Colonic mucosa (tissue), 4 donors: ENCODE results near the gene EVA1C. TPM values are rescaled to one million over a fixed set of nuclear protein-coding genes. Genes with fewer than 3 reads are reported as not detected.
"Not testable (repeated sequence)": the region's sequence is repeated elsewhere in the genome, so short reads cannot be mapped to it uniquely, and the experiment has no call there.

ENCODE experiments used
- DNase-seq: peaks from one replicate; pipeline ENCODE4 v3.0.0-alpha.2; 2020
- H3K27ac ChIP-seq: fragments of 200-600 bp; one replicate; pipeline ENCODE4 v1.8.0; 2021
- H3K27me3 ChIP-seq: fragments of 200-600 bp; one replicate; pipeline ENCODE4 v1.8.0; 2021
- H3K36me3 ChIP-seq: fragments of 200-600 bp; one replicate; pipeline ENCODE4 v1.8.0; 2021
- H3K4me1 ChIP-seq: fragments of 200-600 bp; one replicate; pipeline ENCODE4 v1.8.0; 2021; ENCODE audit warnings: mild to moderate bottlenecking
- H3K4me3 ChIP-seq: fragments of 200-600 bp; one replicate; pipeline ENCODE4 v1.8.0; 2021
- H3K9ac ChIP-seq, 2 donors: one replicate each; pipeline ENCODE4 v1.7.0; 2013; ENCODE audit warnings: control low read depth in 2 of 2, low read depth in 2 of 2, low read length in 2 of 2
- H3K9me3 ChIP-seq: fragments of 200-600 bp; one replicate; pipeline ENCODE4 v1.8.0; 2021
- intact Hi-C: fragments of 100-400 bp; cut with DNase I; formaldehyde crosslinking; loops from one replicate; pipeline ENCODE4 v1.14.1; 2022
- total RNA-seq, 2 donors: library from RNA; stranded (reverse); fragmentation: NEBNext Ultra II Directional in 1 of 2; extraction: Animal tissue kit (Norgen Biotek cat#: 25700) in 1 of 2; gene quantifications; one replicate each; pipeline ENCODE4 v1.2.1, GENCODE V29; 2021
- TF ChIP-seq, protein P1 (sequence below): fragments of 200-600 bp; IDR thresholded peaks from one replicate; pipeline ENCODE4 v1.8.0; 2022; ENCODE audit warnings: antibody characterized with exemption, mild to moderate bottlenecking
- donor health status: healthy.
- donor health status: DM: no; HTN: no; CAD: no.
- donor health status: DM: no; HTN: no; CAD: no.

Gene EVA1C
- total RNA-seq, 2 donors from 2014 or later: 7.3 to 9.9 TPM

GRCh38 chr21:32383812-32384211 lies 28.7 kb upstream of the EVA1C start:
- H3K9me3 ChIP-seq: no peaks in the 10 kb centered on the region
- TF ChIP-seq, protein P1, sequence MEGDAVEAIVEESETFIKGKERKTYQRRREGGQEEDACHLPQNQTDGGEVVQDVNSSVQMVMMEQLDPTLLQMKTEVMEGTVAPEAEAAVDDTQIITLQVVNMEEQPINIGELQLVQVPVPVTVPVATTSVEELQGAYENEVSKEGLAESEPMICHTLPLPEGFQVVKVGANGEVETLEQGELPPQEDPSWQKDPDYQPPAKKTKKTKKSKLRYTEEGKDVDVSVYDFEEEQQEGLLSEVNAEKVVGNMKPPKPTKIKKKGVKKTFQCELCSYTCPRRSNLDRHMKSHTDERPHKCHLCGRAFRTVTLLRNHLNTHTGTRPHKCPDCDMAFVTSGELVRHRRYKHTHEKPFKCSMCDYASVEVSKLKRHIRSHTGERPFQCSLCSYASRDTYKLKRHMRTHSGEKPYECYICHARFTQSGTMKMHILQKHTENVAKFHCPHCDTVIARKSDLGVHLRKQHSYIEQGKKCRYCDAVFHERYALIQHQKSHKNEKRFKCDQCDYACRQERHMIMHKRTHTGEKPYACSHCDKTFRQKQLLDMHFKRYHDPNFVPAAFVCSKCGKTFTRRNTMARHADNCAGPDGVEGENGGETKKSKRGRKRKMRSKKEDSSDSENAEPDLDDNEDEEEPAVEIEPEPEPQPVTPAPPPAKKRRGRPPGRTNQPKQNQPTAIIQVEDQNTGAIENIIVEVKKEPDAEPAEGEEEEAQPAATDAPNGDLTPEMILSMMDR: no peak
- DNase-seq: no peak
- intact Hi-C loops: no loop called here
- H3K9ac ChIP-seq: no peak overlapping the region
- H3K4me1 ChIP-seq: no peaks in the 10 kb centered on the region
- peaks cover 9% of the 10 kb centered on the region for H3K36me3 ChIP-seq
- no peak overlapping the region for H3K27ac ChIP-seq
- no peaks in the 10 kb centered on the region for H3K27me3 ChIP-seq
- no peak overlapping the region for H3K4me3 ChIP-seq

- Histone ChIP-seq H3K9ac (no peak overlapping the region), H3K9me3 (no peaks in the 10 kb centered on the region), H3K4me3 (no peak overlapping the region), H3K4me1 (no peaks in the 10 kb centered on the region), H3K27ac (no peak overlapping the region), H3K36me3 (peaks cover 9% of the 10 kb centered on the region), H3K27me3 (no peaks in the 10 kb centered on the region)
- no peak for DNase-seq
- intact Hi-C loops: no loop called here
- TF ChIP-seq, protein P1: no peak
Observed at GRCh38 chr21:32386195-32386870, 26.2 kb upstream of the EVA1C start.

DNA sequence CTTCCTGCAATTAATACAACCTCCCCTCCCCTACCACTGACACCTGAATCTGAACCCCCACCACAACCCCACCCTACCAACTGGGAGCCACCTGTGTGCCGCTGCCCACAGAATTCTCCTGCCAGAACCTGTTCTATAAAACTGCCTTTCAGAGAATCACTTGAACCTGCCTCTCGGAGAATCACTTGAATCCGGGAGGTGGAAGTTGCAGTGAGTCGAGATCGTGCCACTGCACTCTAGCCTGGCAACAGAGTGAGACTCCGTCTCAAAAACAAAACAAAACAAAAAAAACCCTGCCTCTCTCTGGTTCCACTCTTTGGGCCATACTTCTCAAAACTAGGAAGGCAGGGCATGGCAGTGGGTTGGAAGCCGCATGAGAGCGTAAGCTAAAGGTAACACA lies 25.4 kb upstream of the EVA1C start:
- Histone ChIP-seq H3K36me3 (peaks cover 9% of the 10 kb centered on the region), H3K9ac (no peak overlapping the region), H3K4me3 (no peak overlapping the region), H3K27me3 (no peaks in the 10 kb centered on the region), H3K9me3 (no peaks in the 10 kb centered on the region), H3K27ac (no peak overlapping the region), H3K4me1 (peaks cover 8% of the 10 kb centered on the region)
- intact Hi-C loops: no loop called here
- no peak for DNase-seq
- TF ChIP-seq, protein P1: no peak

- Histone ChIP-seq H3K9me3 (no peaks in the 10 kb centered on the region), H3K27ac (no peak overlapping the region), H3K4me3 (no peak overlapping the region), H3K9ac (no peak overlapping the region), H3K27me3 (no peaks in the 10 kb centered on the region), H3K4me1 (peaks cover 9% of the 10 kb centered on the region), H3K36me3 (peaks cover 2% of the 10 kb centered on the region)
- DNase-seq: no peak
- intact Hi-C loops: no loop called here
- TF ChIP-seq, protein P1: no peak
Observed at GRCh38 chr21:32388306-32388705, 24.2 kb upstream of the EVA1C start.

DNA sequence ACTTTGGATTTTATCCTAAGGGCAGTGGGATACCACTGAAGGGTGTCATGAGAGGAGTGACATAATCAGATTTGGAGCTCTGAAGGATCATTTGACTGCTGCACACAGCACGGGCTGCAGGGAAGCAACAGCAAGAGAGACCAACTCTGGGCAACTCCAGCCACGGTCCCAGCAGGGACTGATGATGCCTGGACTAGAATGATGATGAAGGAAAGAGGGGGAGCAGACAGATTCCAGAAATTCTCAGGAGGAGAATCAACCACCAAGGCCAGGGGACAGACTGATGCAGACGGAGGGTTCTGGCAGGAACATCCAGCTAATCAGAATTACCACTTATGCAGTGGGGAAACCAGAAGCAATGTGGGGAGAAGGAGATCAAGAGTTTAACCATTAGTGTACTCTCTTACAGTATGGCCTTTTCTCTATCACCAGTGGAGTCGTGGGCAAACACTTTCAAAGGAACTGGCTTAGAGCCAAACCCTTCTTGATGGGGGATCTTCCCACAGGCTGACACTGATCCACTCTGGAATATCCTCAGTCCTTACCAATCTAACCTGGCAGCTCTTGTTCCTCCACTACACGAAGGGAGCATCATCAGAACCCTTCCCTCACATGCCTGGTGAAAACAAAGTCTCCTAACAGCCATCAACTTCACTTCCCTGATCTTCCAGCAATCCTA lies 23.0 kb upstream of the EVA1C start:
- H3K4me1 ChIP-seq: peaks cover 9% of the 10 kb centered on the region
- no peak overlapping the region for H3K9ac ChIP-seq
- no peaks in the 10 kb centered on the region for H3K27me3 ChIP-seq
- no peaks in the 10 kb centered on the region for H3K9me3 ChIP-seq
- intact Hi-C loops: no loop called here
- H3K27ac ChIP-seq: no peak overlapping the region
- TF ChIP-seq, protein P1: no peak
- H3K4me3 ChIP-seq: no peak overlapping the region
- no peak for DNase-seq
- H3K36me3 ChIP-seq: no peaks in the 10 kb centered on the region

DNA sequence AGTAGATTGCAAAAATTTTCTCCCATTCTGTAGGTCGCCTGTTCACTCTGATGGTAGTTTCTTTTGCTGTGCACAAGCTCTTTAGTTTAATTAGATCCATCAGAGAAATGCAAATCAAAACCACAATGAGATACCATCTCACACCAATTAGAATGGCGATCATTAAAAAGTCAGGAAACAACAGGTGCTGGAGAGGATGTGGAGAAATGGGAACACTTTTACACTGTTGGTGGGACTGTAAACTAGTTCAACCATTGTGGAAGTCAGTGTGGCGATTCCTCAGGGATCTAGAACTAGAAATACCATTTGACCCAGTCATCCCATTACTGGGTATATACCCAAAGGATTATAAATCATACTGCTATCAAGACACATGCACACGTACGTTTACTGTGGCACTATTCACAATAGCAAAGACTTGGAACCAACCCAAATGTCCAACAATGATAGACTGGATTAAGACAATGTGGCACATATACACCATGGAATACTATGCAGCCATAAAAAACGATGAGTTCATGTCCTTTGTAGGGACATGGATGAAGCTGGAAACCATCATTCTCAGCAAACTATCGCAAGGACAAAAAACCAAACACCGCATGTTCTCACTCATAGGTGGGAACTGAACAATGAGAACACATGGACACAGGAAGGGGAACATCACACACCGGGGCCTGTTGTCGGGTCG lies 21.8 kb upstream of the EVA1C start:
- intact Hi-C loops, H3K27ac ChIP-seq, H3K27me3 ChIP-seq, H3K9me3 ChIP-seq, H3K9ac ChIP-seq, H3K4me1 ChIP-seq, DNase-seq, H3K4me3 ChIP-seq, H3K36me3 ChIP-seq: not testable (repeated sequence)
